Measurements from ENCODE around the gene COLGALT1.
"Not testable (repeated sequence)": the region's sequence is repeated elsewhere in the genome, so short reads cannot be mapped to it uniquely, and the experiment has no call there.

The COLGALT1 gene

DNA sequence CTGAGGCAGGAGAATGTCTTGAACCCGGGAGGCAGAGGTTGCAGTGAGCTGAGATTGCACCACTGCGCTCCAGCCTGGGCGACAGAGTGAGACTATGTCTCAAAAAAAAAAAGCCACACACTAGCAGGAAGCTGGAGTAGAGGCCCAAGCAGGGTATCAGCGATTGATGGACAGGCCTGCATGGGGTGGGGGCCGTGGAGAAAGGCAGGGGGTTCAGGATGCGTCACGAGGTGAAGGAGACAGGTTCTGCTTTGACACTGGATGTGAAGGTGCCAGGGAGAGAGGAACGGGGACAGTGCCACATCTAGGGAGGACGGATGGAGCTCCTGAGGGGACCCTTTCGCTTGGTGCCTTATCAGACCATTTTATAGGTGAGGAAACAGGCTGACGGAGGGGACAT is 7.1 kb downstream of the COLGALT1 start:
- DNase-seq: no peak

DNA sequence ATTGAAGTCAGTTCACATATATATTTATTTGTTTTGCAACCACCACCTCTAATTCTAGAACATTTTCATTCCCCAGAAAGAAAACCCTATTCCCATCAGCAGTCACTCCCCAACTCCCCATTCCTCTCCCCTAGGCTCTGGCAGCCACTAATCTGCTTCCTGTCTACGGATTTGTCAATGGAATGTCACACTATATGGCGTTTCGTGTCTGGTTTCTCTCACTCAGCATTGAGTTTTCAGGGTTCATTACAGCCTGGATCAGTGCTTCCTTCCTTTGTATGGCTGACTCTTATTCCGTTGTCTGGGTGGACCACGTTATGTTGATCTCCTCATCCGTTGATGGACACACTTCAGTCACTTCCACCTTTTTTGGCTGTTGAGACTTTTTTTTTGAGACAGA is 9.3 kb downstream of the COLGALT1 start:
- no peak for DNase-seq

DNA sequence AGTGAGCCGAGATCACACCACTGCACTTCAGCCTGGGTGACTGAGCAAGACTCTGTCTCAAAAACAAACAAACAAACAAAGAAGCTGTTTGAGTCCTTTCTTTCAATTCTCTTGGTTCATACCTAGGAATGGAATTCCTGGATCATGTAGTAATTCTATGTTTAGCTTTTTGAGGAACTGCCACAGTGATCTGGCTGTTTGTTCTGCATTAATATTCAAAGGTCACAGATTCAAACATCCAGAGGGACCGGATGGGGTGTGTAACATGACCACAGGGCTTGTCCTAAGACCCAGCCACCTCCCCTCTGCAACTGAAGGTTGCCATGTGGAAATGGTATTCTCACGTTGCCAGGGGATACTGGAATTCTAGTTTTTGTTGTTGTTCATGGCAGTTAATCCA is 10.2 kb downstream of the COLGALT1 start:
- DNase-seq: no peak

DNA sequence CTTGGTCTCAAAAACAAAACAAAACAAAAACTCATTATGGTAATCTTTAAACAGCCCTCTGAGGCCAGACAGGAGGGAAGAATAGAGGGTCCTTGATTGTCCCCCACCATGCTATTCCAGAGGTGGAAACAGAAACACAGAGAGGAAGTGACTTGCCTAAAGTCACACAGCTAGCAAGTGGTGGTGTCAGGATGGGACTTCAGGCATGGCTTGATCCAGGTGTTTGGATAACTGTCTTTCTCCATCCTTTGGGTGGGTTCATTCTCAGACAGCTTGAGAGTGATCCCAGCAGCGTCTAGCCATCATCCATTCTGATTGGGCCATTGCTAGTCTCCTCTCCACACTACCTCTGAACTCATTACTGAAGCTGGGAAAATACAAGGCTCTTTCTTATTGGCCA is 12.5 kb downstream of the COLGALT1 start:
- no peak for DNase-seq

DNA sequence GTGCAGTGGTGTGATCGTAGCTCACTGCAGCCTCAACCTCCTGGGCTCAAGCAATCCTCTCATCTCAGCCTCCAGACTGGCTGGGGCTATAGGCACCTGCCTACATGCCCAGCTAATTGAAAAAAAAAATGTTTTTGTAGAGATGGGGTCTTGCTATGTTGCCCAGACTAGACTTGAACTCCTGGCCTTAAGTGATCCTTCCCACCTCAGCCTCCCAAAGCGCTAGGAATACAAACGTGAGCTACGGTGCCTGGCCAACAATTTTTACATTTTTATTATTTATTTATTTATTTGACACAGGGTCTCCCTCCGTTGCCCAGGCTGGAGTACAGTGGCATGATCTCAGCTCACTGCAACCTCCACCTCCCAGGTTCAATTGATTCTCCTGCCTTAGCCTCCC is 14.8 kb downstream of the COLGALT1 start:
- DNase-seq: not testable (repeated sequence)

DNA sequence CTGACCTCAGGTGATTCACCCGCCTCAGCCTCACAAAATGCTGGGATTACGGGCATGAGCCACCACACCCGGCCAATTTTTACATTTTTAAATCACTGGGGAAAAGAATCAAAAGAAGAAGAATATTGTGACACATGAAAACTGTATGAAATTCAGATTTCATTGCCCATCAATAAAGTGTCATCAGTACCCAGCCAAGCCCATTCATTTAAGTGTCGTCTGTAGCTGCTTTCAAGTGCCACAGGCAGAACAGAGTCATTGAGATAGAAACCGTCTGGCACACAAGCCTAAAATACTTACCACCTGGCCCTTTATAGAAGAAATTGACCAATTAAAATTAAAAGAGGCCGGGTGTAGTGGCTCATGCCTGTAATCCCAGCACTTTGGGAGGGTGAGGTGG is 15.3 kb downstream of the COLGALT1 start:
- DNase-seq: no peak

DNA sequence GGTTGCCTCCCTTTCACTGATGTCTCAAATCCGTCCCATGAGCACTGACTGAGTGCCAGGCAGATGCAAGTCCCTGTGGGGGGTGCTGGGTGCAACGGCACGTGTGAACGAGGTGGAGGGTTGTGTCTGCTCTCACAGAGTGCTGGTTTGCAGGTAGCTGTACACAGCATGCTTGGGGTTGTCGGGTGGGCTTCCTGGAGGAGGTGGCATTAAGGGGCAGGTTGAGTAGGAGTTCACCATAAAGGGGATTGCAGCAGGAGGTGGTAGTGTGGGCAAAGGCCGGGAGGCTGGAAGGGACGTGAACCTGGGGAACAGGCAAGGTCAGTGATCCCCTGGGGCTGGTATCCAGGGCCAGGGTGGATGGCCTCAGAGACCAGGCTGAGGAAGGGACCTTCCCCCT is 17.2 kb downstream of the COLGALT1 start:
- no peak for DNase-seq

DNA sequence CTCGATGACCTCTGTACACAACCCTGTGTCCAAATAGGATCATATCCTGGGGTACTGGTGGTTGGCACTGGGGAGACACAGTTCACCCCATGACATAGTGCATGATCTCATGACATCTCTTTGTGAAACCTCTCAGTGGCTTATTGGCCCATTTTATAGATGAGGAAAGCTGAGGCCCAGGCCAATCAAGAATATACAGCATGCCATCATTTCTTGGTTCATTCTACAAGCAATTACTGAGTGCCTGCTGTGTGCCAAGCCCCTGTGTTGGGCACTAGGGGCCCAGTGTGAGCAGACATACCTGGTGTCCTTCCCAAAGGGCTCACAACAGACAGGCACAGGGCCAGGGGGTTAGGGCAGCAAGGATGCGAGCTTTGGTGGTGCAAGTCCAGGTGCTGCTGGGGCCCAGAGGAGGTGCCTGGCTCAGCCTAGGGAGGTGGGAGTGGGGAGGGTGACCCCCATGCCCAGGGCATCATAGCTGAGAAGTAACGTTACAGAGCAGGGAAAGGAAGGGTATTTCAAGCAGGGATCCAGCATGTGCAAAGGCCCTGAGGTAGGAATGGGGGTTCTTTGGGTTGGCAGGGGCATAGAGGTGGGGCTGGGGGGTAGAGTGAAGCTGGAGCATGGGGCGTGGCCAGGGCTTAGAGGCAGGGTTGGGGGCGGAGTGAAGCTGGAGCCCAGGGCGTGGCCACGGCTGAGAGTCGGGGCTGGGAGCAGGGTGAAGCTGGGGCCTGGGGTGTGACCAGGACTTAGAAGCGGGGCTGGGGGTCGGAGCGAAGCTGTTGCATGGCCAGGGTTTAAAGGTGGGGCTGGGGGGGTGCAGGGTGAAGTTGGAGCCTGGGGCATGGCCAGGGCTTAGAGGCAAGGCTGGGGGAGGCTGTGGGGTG is 20.7 kb downstream of the COLGALT1 start:
- no peak for DNase-seq

DNA sequence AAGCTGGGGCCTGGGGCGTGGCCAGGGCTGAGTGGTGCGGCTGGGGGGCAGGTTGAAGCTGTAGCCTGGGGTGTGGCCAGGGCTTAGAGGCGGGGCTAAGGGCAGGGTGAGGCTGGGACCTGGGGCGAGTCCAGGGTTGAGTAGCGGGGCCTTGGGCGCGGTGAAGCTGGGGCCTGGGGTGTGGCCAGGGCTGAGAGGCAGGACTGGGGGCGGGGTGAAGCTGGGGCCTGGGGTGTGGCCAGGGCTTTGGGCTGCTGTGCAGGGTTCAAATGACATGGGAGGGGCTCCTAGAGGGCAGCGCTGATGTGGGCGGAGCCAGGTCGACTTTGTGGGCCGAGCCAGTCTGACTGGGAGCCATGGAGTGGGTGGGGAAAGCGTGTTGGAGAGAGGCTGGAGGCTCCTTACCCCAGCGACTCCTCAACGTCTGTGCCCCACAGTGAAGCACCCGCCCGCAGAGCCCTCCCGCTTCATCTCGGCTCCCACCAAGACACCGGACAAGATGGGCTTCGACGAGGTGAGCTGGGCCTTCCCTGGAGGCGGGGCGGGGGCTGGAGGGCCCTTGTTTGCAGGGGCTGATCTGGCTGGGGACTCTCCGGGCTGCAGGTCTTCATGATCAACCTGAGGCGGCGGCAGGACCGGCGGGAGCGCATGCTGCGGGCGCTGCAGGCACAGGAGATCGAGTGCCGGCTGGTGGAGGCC is 21.5 kb downstream of the COLGALT1 start:
- DNase-seq: peak in 1 of 5 experiments; percentile 37

DNA sequence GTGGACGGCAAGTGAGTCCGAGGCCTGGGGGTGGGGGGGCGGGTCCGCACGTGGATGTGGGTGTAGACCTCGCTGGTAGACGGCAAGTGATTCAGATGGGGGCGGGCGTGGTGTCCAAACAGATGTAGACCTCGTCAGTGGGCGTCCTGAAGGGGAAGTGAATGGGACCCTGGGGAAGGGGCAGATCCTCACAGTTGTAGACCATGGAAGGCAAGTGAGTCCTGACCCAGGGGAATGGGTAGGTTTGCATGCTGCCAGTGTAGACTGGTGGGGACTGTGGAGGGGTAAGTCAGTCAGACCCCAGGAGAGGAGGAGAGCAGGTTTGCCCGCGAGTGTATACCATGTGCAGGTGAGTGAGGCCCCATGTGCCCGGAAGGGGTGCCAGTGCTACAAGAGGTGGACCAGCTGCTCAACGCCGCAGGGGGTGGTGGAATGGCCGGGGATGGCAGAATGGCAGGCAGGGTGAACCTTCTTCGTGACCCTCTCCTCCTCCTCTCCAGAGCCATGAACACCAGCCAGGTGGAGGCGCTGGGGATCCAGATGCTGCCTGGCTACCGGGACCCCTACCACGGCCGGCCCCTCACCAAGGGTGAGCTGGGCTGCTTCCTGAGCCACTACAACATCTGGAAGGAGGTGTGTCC is 22.1 kb downstream of the COLGALT1 start:
- DNase-seq: no peak

DNA sequence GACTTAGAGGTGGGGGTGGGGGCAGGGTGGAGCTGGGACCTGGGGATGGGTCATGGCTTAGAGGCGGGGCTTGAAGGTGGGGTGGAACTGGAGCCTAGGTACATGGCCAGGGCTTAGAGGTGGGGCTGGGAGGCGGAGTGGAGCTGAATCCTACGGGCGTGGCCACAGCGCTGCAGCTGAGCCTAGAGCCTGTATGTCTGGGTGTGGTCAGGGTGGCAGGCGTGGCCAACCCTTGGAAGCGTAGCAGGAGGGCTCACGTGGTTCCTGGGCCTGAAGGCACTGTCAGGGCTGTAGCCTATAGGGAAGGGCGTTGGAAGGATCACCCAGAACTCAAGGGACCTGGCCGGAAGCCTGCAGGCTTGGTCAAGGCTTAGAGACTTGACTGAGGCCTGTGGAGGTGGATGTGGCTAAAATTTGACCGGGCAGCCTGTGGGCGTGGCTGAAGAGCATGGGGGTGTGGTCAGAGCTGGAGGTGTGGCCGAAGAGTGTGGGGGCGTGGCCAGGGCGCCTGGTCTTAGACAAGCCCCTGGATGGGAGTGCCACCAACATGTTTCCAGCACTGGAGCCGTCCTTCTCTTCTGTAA is 24.3 kb downstream of the COLGALT1 start:
- peak in 1 of 5 experiments; percentile 14 for DNase-seq

DNA sequence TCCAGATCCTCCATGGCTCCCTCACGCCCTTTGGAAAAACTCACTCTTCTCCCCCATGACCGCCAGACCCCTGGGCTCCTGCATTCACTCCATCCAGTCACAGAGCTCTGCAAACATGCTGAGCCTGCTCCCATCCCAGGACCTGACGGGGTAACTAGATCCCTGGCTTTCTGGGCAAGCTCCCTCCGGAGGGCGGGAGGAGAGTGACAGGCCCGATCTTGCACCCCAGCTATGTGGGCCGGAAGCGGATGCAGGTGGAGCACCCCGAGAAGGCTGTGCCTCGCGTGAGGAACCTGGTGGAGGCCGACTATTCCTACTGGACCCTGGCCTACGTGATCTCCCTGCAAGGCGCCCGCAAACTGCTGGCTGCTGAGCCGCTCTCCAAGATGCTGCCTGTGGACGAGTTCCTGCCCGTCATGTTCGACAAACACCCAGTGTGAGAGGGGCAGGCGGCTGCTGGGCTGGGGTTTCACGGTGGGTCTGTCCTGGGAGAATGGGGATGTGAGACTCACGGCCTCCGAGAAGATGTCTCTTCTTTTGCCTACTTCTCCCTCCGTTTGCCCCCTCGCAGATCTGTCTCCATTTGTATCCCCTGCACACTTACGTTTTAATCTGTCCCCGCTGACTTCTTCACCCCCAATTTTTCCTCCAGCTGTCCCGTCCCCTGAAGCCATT is 25.2 kb downstream of the COLGALT1 start:
- DNase-seq: no peak

DNA sequence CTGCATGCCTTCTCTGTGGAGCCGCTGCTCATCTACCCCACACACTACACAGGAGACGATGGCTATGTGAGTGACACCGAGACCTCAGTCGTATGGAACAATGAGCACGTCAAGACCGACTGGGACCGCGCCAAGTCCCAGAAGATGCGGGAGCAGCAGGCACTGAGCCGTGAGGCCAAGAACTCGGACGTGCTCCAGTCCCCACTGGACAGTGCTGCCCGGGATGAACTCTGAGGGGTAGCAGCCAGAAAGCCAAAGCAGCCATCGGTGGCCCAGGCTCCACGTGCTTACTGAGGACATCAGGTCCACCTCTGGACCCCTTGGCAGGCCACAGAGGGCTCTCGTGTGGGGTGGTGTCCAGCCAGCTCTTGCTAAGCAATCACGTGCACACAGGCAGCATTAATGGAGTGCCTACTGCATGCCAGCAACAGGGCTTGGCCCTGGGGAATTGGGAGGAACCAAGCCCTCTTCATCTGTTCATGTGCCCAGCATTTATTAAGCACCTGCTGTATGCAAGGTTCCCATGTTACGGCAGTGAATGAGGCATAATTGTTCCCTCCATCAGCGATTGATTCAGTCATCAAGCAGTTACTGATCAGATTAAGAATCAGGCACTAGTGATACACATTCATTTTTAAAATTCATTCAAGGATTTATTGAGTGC is 25.9 kb downstream of the COLGALT1 start:
- no peak for DNase-seq

DNA sequence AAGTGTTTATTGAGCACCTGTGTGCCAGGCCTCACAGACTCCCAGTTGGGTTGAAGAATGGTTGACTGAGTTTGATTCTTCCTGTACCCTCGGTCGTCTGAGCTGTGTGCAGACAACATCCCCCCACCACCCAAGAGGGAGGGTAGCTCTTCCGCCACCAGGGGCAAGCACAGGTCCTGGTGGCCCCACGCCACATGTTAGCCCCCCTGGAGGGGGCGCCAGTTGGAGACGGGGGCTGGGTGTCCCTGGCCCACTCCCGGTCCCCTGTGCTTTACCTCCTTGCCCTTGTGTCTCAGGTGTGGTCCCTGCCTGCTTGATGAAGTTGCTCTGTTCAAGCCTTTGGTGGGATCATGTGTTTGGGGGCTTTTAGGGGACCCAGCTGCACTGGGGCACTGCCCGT is 27.2 kb downstream of the COLGALT1 start:
- no peak for DNase-seq

DNA sequence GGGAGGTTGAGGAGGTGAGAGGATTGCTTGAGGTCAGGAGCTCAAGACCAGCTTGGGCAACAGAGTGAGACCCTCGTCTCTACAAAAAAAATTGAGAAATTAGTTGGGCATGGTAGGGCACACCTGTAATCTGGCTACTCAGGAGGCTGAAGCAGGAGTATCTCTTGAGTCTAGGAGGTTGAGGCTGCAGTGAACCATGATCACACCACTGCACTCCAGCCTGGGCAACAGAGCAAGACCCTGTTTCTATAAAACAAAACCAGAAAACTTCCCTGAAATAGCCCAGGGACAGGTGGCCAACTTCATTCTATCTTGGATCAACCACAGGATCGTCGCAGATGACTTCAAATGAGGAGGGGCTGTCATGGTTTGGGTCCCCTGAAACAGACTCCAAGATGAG is 28.7 kb downstream of the COLGALT1 start:
- DNase-seq: no peak

DNA sequence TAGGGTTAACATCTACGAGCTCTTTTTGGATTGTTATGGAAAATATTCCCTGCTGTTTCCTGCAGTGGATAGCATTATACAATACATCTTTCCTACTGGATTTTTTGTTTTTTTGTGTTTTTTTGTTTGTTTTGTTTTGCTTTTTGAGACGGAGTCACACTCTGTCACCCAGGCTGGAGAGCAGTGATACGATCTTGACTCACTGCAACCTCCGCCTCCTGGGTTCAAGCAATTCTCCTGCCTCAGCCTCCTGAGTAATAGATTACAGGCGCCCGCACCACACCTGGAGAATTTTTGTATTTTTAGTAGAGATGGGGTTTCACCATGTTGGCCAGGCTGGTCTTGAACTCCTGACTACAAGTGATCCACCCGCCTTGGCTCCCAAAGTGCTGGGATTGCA is 29.9 kb downstream of the COLGALT1 start:
- not testable (repeated sequence) for DNase-seq

DNA sequence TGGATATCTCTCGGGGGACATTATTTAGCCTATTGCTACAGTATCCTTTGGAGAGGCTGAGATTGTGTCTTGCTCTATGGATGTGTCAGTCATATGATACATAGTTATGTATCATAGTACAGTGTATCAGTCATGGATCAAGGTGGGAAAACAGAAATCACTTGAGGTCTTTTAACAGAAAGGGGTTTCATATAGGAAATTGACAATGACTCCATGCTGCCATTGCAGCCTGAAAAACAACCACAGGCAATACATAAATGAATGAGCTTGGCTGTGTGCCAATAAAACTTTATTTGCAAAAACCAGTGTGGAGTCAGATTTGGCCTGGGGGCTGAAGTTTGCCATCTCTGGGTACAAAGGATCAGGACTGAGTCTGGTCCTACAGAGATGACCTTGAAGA is 35.4 kb downstream of the COLGALT1 start:
- peak in 1 of 5 experiments; percentile 76 for DNase-seq

DNA sequence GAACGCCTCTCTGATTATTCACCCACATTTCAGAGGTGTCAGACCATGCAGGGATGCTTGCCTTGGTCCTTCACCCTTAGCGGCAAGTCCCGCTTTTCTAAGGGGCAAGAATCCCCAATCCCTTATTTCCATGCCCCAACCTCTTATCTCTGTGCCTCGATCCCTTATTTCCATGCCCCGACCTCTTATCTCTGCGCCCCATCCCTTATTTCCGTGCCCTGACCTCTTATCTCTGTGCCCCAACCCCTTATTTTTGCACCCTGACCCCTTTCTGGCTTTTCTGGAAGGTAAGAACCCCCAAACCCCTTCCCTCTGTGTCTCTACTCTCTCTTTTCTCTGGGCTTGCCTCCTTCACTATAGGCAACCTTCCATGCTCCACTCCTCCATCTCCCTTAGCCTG is 38.8 kb downstream of the COLGALT1 start:
- DNase-seq: not testable (repeated sequence)

DNA sequence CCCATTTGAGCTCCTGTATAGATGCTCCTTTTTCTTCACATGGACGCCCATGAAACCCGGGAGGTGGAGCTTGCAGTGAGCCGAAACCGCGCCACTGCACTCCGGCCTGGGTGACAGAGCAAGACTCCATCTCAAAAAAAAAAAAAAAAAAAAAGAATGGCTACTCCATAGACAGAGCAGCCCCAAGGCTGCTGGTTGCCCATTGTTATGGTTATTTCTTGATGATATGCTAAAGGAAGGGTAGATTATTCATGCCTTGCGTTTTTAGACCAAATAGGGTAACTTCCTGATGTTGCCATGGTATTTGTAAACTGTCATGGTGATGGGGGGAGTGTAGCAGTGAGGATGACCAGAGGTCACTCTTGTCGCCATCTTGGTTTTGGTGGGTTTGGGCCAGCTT is 42.6 kb downstream of the COLGALT1 start:
- DNase-seq: not testable (repeated sequence)

DNA sequence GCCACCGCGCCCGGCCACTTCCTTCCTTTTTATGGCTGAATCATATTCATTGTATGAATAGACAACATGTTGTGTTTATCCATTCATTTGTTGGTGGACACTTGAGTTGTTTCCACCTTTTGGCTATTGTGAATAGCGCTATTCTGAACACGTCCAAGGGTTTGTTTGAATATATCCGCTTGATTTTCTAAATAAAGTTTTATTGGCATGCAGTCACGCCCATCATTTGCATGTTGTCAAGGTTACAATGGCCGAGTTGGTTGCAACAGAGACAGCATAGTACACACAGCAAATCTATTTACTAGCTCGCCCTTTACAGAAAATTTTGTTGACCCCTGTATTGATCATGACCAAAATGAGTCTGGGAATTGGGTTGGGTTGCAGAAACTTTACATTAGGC is 43.5 kb downstream of the COLGALT1 start:
- no peak for DNase-seq

DNA sequence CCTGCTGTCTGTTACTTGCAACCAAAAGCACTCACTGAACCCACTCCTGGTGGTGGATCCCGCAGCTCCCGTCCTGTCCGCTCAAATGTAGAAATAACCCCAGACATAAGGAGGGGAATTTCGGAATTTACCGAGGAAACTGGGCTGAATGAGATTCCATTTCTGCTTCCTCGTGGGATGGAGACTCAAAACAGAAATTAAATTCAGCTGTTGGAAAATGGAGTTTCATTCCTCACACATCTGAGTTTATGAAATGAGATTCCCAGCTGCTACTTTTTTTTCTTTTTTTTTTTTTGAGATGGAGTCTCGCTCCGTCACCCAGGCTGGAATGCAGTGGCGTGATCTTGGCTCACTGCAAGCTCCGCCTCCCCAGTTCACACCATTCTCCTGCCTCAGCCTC is 44.3 kb downstream of the COLGALT1 start:
- DNase-seq: no peak

DNA sequence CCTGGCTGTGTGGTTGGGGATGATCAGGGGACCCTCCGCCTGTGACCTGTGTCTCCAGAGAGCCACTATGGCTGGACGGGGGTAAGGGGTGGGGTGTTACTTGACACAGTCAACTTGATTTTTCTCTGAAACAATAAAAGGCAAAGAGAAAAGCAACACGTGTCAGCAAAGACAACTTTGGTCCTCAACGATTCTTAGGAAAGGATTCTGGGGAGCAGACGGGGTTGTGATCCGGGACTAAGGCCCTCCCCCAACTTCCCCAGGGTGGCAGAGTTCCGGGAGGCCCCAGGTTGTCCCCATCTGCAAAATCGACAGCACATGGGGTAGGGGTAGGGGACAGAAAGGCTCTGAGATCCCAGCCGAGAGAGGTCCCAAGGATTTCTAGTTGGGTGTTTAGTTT is 46.2 kb downstream of the COLGALT1 start:
- no peak for DNase-seq
